Ectodermal cell (in vitro differentiated cells): Measurements from ENCODE around the gene GXYLT2.

Source experiments
- H3K27ac ChIP-seq: 2 replicates; pipeline ENCODE4 v1.7.0; 2013; ENCODE audit warnings: mild to moderate bottlenecking, low read depth, low read length; ENCODE audit not compliant: insufficient read depth, poor library complexity, severe bottlenecking
- H3K27me3 ChIP-seq: 2 replicates; pipeline ENCODE4 v1.7.0; 2013; ENCODE audit warnings: mild to moderate bottlenecking, low read length; ENCODE audit not compliant: insufficient read depth, control insufficient read depth, poor library complexity, severe bottlenecking
- H3K36me3 ChIP-seq: one replicate; pipeline ENCODE4 v1.7.0; 2013; ENCODE audit warnings: low read length; ENCODE audit not compliant: control insufficient read depth, insufficient read depth
- H3K4me1 ChIP-seq: one replicate; pipeline ENCODE4 v1.7.0; 2013; ENCODE audit warnings: low read length; ENCODE audit not compliant: control insufficient read depth, insufficient read depth
- H3K4me3 ChIP-seq: 2 replicates; pipeline ENCODE4 v1.7.0; 2013; ENCODE audit warnings: low read depth, low read length, control low read depth; ENCODE audit not compliant: insufficient read depth
- H3K9me3 ChIP-seq: 2 replicates; pipeline ENCODE4 v1.7.0; 2013; ENCODE audit warnings: mild to moderate bottlenecking, low read length, moderate library complexity; ENCODE audit not compliant: control insufficient read depth
- WGBS, 2 experiments: methylation state at CpG; one replicate each; pipeline ENCODE4 v1.1.7; 2013; ENCODE audit warnings: missing lambda C conversion rate in 2 of 2; 5-methylcytosine and 5-hydroxymethylcytosine counted together

The GXYLT2 gene

GRCh38 chr3:72953325-72953956 lies 65.6 kb downstream of the GXYLT2 start:
- WGBS, 2 experiments: 88 to 92% methylated on average over 7 of the region's 7 CpGs

GRCh38 chr3:72957297-72957696 lies 69.5 kb downstream of the GXYLT2 start:
- Histone ChIP-seq H3K36me3 (no peaks in the 10 kb centered on the region), H3K9me3 (no peaks in the 10 kb centered on the region), H3K27ac (peak overlapping the region; percentile 72), H3K4me3 (no peak overlapping the region), H3K4me1 (peaks cover 5% of the 10 kb centered on the region), H3K27me3 (no peaks in the 10 kb centered on the region)
- WGBS, 2 experiments: 42 to 49% methylated on average over 7 to 8 of the region's 8 CpGs

More at GRCh38 chr3:72953325-72953956, 65.6 kb downstream of the GXYLT2 start:
- Histone ChIP-seq H3K36me3 (no peaks in the 10 kb centered on the region), H3K27ac (no peak overlapping the region), H3K27me3 (no peaks in the 10 kb centered on the region), H3K9me3 (no peaks in the 10 kb centered on the region), H3K4me3 (no peak overlapping the region), H3K4me1 (peaks cover 5% of the 10 kb centered on the region)

- H3K4me3 ChIP-seq: no peak overlapping the region
- no peak overlapping the region for H3K27ac ChIP-seq
- no peaks in the 10 kb centered on the region for H3K36me3 ChIP-seq
- peaks cover 5% of the 10 kb centered on the region for H3K4me1 ChIP-seq
- no peaks in the 10 kb centered on the region for H3K27me3 ChIP-seq
- H3K9me3 ChIP-seq: no peaks in the 10 kb centered on the region
- 89 to 94% methylated on average over 5 of the region's 5 CpGs for WGBS, 2 experiments
Measured at GRCh38 chr3:72959336-72959735, 71.5 kb downstream of the GXYLT2 start.

GRCh38 chr3:72960812-72961518 lies 73.1 kb downstream of the GXYLT2 start:
- no peaks in the 10 kb centered on the region for H3K27me3 ChIP-seq
- H3K9me3 ChIP-seq: no peaks in the 10 kb centered on the region
- no peak overlapping the region for H3K4me3 ChIP-seq
- H3K4me1 ChIP-seq: peaks cover 5% of the 10 kb centered on the region
- no peaks in the 10 kb centered on the region for H3K36me3 ChIP-seq
- no peak overlapping the region for H3K27ac ChIP-seq
- WGBS, 2 experiments: 93% methylated on average over 7 of the region's 7 CpGs

- H3K27ac ChIP-seq: no peak overlapping the region
- H3K27me3 ChIP-seq: no peaks in the 10 kb centered on the region
- H3K36me3 ChIP-seq: no peaks in the 10 kb centered on the region
- H3K9me3 ChIP-seq: no peaks in the 10 kb centered on the region
- H3K4me3 ChIP-seq: no peak overlapping the region
- 70% methylated on average over 4 of the region's 4 CpGs for WGBS, 2 experiments
- H3K4me1 ChIP-seq: peaks cover 4% of the 10 kb centered on the region
Measured at GRCh38 chr3:72961752-72962151, 73.9 kb downstream of the GXYLT2 start.

GRCh38 chr3:72962317-72962716 lies 74.5 kb downstream of the GXYLT2 start:
- H3K4me3 ChIP-seq: no peak overlapping the region
- no peaks in the 10 kb centered on the region for H3K9me3 ChIP-seq
- H3K27me3 ChIP-seq: no peaks in the 10 kb centered on the region
- H3K4me1 ChIP-seq: no peaks in the 10 kb centered on the region
- no peaks in the 10 kb centered on the region for H3K36me3 ChIP-seq
- no peak overlapping the region for H3K27ac ChIP-seq

GRCh38 chr3:72964633-72965032 lies 76.8 kb downstream of the GXYLT2 start:
- H3K27me3 ChIP-seq: no peaks in the 10 kb centered on the region
- no peak overlapping the region for H3K4me3 ChIP-seq
- H3K27ac ChIP-seq: no peak overlapping the region
- no peaks in the 10 kb centered on the region for H3K4me1 ChIP-seq
- no peaks in the 10 kb centered on the region for H3K36me3 ChIP-seq
- H3K9me3 ChIP-seq: no peaks in the 10 kb centered on the region

- Histone ChIP-seq H3K4me3 (no peak overlapping the region), H3K27me3 (no peaks in the 10 kb centered on the region), H3K9me3 (no peaks in the 10 kb centered on the region), H3K4me1 (no peaks in the 10 kb centered on the region), H3K27ac (no peak overlapping the region), H3K36me3 (no peaks in the 10 kb centered on the region)
- WGBS, 2 experiments: 93 to 100% methylated on average over 1 of the region's 1 CpG
Measured at GRCh38 chr3:72968266-72968664, 80.4 kb downstream of the GXYLT2 start.

GRCh38 chr3:72969766-72970165 lies 81.9 kb downstream of the GXYLT2 start:
- H3K27ac ChIP-seq: no peak overlapping the region
- H3K4me3 ChIP-seq: no peak overlapping the region
- WGBS, 2 experiments: 91 to 97% methylated on average over 3 of the region's 3 CpGs
- no peaks in the 10 kb centered on the region for H3K27me3 ChIP-seq
- H3K9me3 ChIP-seq: no peaks in the 10 kb centered on the region
- no peaks in the 10 kb centered on the region for H3K36me3 ChIP-seq
- H3K4me1 ChIP-seq: no peaks in the 10 kb centered on the region

- 85 to 88% methylated on average over 2 of the region's 2 CpGs for WGBS, 2 experiments
- Histone ChIP-seq H3K4me1 (no peaks in the 10 kb centered on the region), H3K36me3 (no peaks in the 10 kb centered on the region), H3K27ac (no peak overlapping the region), H3K4me3 (no peak overlapping the region), H3K9me3 (no peaks in the 10 kb centered on the region), H3K27me3 (no peaks in the 10 kb centered on the region)
Measured at GRCh38 chr3:72970942-72971341, 83.1 kb downstream of the GXYLT2 start.
